SJSA1 (cell line): ENCODE data around the gene PTX3. TPM values are rescaled to one million over a fixed set of nuclear protein-coding genes. Genes with fewer than 3 reads are reported as not detected.
A peak's percentile ranks its signal among the peaks of the same experiment; 100 is the strongest.

Experiments used
- DNase-seq, 2 experiments: peaks; one replicate each; pipeline ENCODE4 v3.0.0-alpha.2; 2015 to 2020; ENCODE audit warnings: low spot score in 2 of 2, low read depth in 1 of 2
- H3K27ac ChIP-seq: fragments of 250-450 bp; sonication (Bioruptor Pico); 2 replicates; pipeline ENCODE4 v1.5.1; 2020; ENCODE audit warnings: mild to moderate bottlenecking, moderate library complexity
- H3K27me3 ChIP-seq: fragments of 250-450 bp; sonication (Bioruptor Pico); replicated peaks from 2 replicates; pipeline ENCODE4 v1.5.1; 2020; ENCODE audit warnings: mild to moderate bottlenecking, moderate library complexity
- H3K36me3 ChIP-seq: fragments of 250-450 bp; sonication (Bioruptor Pico); 2 replicates; pipeline ENCODE4 v1.5.1; 2020; ENCODE audit warnings: mild to moderate bottlenecking
- H3K4me1 ChIP-seq: fragments of 250-450 bp; sonication (Bioruptor Pico); replicated peaks from 2 replicates; pipeline ENCODE4 v1.6.1; 2021; ENCODE audit warnings: mild to moderate bottlenecking
- H3K4me3 ChIP-seq: fragments of 250-450 bp; sonication (Bioruptor Pico); 2 replicates; pipeline ENCODE4 v1.5.1; 2020; ENCODE audit warnings: mild to moderate bottlenecking
- H3K9me3 ChIP-seq: fragments of 250-450 bp; sonication (Bioruptor Pico); replicated peaks from 2 replicates; pipeline ENCODE4 v1.5.1; 2020; ENCODE audit warnings: mild to moderate bottlenecking
- total RNA-seq: library from RNA; depleted of rRNA; stranded (reverse); fragments of >200 nt; shearing (Covaris generic); gene quantifications from 2 replicates; pipeline ENCODE4 v1.2.3, GENCODE V29; 2014

The PTX3 gene
- total RNA-seq, 1 experiment from 2014 or later = 10.5 TPM

DNA sequence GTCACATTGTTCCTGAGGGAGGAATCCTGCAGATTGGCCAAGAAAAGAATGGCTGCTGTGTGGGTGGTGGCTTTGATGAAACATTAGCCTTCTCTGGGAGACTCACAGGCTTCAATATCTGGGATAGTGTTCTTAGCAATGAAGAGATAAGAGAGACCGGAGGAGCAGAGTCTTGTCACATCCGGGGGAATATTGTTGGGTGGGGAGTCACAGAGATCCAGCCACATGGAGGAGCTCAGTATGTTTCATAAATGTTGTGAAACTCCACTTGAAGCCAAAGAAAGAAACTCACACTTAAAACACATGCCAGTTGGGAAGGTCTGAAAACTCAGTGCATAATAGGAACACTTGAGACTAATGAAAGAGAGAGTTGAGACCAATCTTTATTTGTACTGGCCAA, 6.1 kb downstream of the PTX3 start:
- H3K4me3 ChIP-seq = no peak overlapping the region

DNA sequence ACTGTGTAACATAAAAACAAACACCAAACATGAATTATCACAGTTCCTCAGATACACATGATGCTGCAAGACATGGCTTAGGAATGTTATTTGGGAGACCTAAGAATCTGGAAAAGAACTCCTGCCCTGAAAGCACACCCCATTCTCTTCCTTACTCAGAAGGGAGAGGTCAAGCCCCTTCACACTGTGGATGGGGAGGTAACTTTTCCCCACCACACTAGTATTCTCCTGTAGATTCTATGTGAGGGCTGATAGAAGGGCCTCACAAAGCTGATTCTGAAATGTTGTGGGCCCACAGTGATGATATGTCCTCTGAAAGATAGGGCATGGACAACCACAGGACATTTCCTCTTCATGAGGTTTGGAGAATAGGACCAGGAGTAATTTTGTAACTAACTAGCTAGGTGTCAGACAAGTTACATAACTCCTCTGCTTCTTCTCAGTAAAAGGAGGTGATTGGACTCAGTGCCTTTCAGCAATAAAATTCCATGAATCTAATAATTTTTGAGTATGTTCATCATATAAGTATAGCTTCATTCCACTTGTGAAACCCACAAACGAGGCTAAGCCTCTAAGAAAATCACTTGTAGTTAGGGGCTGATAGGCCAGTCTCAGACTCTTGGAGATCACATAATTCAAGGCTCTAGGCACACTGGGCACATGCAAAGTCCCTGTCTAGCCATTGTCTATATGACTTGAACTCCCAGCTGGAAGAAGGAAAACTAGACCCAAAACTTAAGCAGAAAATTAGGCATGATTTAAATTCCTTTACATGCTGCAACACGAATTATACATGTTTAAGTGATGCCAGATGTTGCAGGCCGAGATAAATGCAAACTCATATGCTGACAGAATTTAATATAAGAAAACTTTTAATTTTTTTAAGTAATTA, 7.5 kb downstream of the PTX3 start:
- no peak for DNase-seq
- Histone ChIP-seq H3K4me1 (no peaks in the 10 kb centered on the region), H3K36me3 (peaks cover 4% of the 10 kb centered on the region), H3K27ac (no peak overlapping the region), H3K27me3 (no peaks in the 10 kb centered on the region), H3K9me3 (no peaks in the 10 kb centered on the region), H3K4me3 (no peak overlapping the region)

More for the DNA sequence above, 6.1 kb downstream of the PTX3 start:
- Histone ChIP-seq H3K9me3 (no peaks in the 10 kb centered on the region), H3K36me3 (peaks cover 10% of the 10 kb centered on the region), H3K27me3 (no peaks in the 10 kb centered on the region), H3K27ac (no peak overlapping the region), H3K4me1 (peaks cover 11% of the 10 kb centered on the region)
- no peak for DNase-seq

DNA sequence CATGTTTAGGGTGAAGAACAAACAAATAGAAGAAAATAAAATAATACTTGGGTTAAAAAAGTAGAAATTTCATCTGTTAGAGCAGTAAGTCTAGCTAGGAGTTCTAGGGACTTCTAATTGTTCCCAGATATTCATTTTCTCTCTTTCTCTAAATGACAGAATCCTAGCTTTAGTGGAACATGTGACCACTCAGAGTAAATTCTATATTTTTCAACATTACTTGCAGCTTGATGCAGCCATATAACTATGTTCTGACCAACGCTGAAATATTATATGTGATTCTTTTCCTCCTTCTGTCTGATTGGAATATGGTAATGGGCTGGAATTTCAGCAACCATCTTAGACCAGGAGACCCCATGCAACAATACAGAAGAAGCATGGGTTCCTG, 8.1 kb downstream of the PTX3 start:
- Histone ChIP-seq H3K4me3 (no peak overlapping the region), H3K4me1 (no peaks in the 10 kb centered on the region), H3K9me3 (no peaks in the 10 kb centered on the region), H3K27ac (no peak overlapping the region), H3K36me3 (peaks cover 4% of the 10 kb centered on the region), H3K27me3 (no peaks in the 10 kb centered on the region)
- no peak for DNase-seq

DNA sequence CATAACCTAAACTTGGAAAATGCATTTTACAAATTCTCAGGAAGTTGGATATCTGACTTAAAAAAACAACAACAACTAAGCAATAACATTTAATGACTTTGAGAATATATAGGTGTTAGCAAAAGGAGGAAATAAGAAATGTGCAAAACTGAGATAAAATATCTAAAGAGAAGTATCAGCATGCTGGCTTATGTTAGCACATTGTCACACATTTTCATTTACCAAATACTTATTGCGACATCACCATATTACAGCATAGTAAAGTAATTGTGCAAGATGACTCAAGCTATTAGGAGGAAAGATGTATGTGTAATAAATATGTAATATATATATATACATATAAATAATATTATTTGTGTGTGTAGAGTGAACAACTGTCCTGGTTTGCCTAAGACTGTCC, 9.2 kb downstream of the PTX3 start:
- no peaks in the 10 kb centered on the region for H3K4me1 ChIP-seq
- no peaks in the 10 kb centered on the region for H3K27me3 ChIP-seq
- H3K4me3 ChIP-seq = no peak overlapping the region
- no peak for DNase-seq
- peaks cover 4% of the 10 kb centered on the region for H3K36me3 ChIP-seq
- H3K27ac ChIP-seq = no peak overlapping the region
- H3K9me3 ChIP-seq = no peaks in the 10 kb centered on the region

DNA sequence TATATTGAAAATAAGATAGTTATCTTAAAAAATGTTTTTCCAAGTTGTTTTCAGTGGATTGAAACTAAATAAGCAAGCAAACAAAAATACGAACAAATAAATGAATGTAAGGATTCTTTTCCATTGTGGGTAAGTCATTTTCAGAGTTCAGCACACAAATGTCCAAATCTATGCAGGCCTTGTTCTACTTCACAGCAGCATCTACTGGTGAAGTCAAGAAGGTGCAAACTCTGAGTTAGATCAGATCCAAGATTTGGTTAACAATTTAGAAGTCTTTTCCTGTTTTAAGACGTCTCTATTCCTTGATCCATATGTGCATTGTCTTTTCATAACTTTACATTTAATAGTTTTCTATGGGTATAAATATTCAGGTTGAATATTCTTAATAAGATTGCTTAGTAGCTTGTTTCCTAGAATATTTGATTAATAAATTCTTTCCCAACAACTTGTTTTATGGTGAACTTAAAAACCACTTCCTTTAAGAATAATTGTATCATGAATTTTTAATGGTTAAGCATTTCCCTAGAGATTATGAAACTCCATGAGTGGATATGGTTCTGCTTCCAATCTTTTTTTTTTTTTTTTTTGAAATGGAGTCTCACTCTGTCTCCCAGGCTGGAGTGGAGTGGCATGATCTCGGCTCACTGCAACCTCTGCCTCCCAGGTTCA, 10.5 kb downstream of the PTX3 start:
- Histone ChIP-seq H3K4me3 (no peak overlapping the region), H3K9me3 (no peaks in the 10 kb centered on the region), H3K4me1 (no peaks in the 10 kb centered on the region), H3K36me3 (peaks cover 4% of the 10 kb centered on the region; the same call in 1 of the 2 replicates), H3K27ac (no peak overlapping the region), H3K27me3 (no peaks in the 10 kb centered on the region)
- no peak for DNase-seq

DNA sequence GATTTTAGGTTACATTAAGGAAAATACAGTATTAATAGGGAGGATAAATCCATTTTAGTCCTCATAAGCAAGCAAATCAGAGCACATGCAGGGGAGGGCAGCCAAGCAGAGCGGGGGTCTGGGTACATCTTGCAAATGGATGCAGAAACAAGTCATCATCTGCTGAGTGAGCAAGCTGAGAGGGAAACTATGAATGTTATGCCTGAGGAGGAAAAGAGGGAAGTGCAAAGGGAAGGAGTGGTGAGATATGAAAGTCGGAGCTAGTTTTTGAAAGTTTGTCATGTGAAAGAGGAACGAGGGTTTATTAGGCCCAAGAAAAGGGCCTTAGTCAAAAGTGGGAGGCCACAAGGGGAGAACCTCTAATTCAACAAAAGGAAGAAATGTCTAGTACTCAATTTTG, 15.4 kb downstream of the PTX3 start:
- H3K27me3 ChIP-seq = no peaks in the 10 kb centered on the region
- H3K9me3 ChIP-seq = no peaks in the 10 kb centered on the region
- H3K36me3 ChIP-seq = no peaks in the 10 kb centered on the region
- H3K4me3 ChIP-seq = no peak overlapping the region
- no peaks in the 10 kb centered on the region for H3K4me1 ChIP-seq
- H3K27ac ChIP-seq = no peak overlapping the region
- no peak for DNase-seq

DNA sequence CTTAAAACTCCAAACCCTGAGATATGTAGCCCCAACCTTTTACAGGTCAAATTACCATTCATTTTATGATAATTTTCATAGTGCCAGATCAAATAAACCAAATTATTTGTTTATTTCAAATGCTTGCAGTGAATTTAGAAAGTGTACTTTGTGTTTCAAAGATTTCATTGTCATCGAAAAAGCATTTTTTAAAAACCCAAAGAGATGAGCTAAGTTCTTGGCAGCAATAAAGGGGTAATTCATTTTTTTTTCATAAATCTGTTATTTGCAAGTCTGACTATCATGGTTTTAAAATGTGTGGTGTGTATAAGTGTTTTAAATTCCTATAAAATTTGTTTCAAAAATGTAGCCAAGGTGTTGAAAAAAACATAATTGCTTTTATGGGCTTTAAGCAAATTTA, 17.2 kb downstream of the PTX3 start:
- no peak overlapping the region for H3K4me3 ChIP-seq
- no peak for DNase-seq
- H3K9me3 ChIP-seq = no peaks in the 10 kb centered on the region
- H3K27ac ChIP-seq = no peak overlapping the region
- peaks cover 5% of the 10 kb centered on the region; the same call in 1 of the 2 replicates for H3K36me3 ChIP-seq
- H3K27me3 ChIP-seq = no peaks in the 10 kb centered on the region
- no peaks in the 10 kb centered on the region for H3K4me1 ChIP-seq

DNA sequence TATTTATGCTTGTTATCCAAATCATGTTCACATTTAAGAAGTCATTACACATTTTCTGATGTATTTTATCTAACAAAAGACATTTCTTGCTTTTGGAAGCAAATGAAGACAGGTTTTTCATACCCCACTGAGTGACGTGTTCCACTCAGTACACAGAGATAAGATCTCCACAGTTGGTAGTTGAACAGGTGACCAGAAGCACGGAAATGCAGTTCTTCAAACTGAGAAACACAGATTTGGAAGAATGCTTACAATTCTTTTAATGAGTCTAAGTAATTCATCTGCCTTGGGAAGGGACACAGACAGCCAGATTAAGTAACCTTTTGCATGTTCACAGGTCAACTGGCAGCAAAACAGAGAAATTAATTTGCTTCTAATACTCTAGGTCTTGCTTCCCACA, 23.1 kb downstream of the PTX3 start:
- Histone ChIP-seq H3K4me1 (peaks cover 22% of the 10 kb centered on the region), H3K9me3 (no peaks in the 10 kb centered on the region), H3K27ac (peak overlapping the region; percentile 25; the same call in 1 of the 2 replicates), H3K4me3 (no peak overlapping the region), H3K27me3 (no peaks in the 10 kb centered on the region), H3K36me3 (peaks cover 5% of the 10 kb centered on the region; the same call in 1 of the 2 replicates)
- DNase-seq = no peak

DNA sequence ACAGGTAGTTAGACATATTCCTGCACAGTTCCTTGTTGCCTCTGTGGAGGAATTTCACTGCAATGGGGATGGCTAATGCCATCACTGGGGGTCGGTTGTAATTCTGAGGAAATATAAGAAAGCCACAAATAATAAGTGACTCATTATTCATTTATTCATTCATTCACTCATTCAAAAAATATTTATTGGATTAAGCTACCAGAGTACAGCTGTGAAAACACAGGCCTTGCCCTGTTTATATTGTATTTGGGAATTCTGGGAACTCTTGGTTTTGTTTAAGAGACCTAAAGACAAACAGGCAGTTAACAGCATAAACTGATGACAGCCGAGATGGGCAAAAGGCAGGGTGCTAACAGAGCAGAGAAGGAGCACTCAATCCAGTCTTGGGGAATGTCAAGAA, 23.6 kb downstream of the PTX3 start:
- Histone ChIP-seq H3K27ac (peak overlapping the region; percentile 25), H3K4me3 (no peak overlapping the region), H3K4me1 (peaks cover 22% of the 10 kb centered on the region), H3K27me3 (no peaks in the 10 kb centered on the region), H3K9me3 (no peaks in the 10 kb centered on the region), H3K36me3 (peaks cover 5% of the 10 kb centered on the region; the same call in 1 of the 2 replicates)
- peak; percentile 53 to 83 for DNase-seq

DNA sequence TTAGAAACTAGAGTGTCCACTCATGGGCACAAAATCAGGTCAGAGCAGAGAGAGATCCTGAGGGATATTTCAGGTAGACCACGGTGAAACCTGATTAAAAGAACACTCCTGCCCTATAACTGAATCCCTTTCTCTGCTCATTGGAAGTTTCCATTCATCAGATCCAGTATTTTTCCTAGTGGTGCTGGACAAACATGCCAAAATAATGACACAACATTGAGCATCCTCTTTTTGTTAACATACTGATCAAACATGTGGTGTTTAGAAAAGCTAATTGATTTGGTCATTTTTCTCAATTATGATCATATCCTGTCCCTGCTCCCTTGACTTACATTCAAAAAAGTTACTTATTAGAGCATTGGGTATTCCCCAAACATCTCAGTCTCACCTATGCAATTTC, 27.2 kb downstream of the PTX3 start:
- no peak overlapping the region for H3K27ac ChIP-seq
- H3K4me1 ChIP-seq = peaks cover 40% of the 10 kb centered on the region
- no peaks in the 10 kb centered on the region for H3K36me3 ChIP-seq
- no peak for DNase-seq
- H3K9me3 ChIP-seq = no peaks in the 10 kb centered on the region
- no peak overlapping the region for H3K4me3 ChIP-seq
- no peaks in the 10 kb centered on the region for H3K27me3 ChIP-seq

DNA sequence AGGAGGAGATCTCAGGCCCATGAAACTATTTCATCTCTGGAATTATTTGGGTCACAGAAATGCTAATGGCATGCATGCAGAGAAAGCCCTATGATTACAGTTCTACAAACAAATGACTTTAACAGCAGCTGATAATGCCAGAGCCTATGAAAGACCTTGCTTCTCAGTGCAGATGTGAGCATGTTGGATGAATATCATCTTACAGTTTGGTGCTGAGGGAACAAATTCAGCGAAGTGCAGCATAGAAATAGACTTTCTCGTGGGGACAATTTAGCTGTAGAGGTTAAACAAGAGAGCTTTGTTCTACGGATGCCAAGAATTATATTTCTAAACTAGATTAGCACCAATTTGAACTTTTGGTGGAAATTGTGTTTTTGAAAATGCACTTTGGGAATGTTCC, 27.7 kb downstream of the PTX3 start:
- Histone ChIP-seq H3K4me3 (no peak overlapping the region), H3K27me3 (no peaks in the 10 kb centered on the region), H3K36me3 (no peaks in the 10 kb centered on the region), H3K9me3 (no peaks in the 10 kb centered on the region), H3K4me1 (peaks cover 40% of the 10 kb centered on the region), H3K27ac (no peak overlapping the region)
- DNase-seq = no peak

DNA sequence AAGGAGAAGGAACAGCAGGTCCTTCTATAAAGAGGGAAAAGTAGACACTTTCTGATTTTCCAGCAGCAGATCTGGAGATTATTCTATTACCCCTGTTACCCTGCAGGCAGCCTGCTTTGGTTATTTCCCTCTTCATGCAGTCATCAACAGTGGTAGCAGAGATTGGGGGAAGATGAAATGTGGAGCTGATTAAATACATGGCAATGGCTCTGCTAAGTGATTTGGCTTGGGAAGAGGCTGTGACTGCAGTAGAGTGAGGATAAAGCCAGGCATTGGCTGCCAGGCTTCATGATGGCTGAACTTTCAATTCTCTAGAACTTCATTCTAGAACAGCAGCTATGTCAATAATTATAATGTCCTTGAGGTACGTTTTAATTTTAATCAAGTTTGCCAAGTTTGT, 29.1 kb downstream of the PTX3 start:
- H3K9me3 ChIP-seq = no peaks in the 10 kb centered on the region
- peaks cover 28% of the 10 kb centered on the region for H3K4me1 ChIP-seq
- no peaks in the 10 kb centered on the region for H3K27me3 ChIP-seq
- no peaks in the 10 kb centered on the region for H3K36me3 ChIP-seq
- no peak for DNase-seq
- H3K4me3 ChIP-seq = no peak overlapping the region
- no peak overlapping the region for H3K27ac ChIP-seq

DNA sequence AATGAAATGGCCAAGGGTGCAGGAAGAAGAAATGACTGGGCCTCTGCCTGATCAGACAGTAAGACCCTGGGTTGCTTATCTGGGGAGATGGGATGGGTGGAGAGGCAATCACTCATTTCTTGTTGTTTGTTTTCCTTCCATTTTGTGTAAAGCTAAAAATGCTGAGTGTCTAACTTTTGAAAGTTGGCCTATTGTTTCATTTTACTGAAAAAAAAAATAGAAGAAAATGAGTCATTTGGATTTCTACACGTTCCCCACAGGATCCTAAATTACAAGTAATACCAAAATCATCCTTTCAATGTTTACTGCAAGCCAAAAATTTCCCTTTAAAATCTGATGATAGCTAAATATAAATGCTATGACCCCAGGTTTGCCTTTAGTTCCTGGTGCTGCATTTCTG, 30.6 kb downstream of the PTX3 start:
- Histone ChIP-seq H3K27me3 (no peaks in the 10 kb centered on the region), H3K4me1 (peaks cover 26% of the 10 kb centered on the region), H3K27ac (peak overlapping the region; percentile 22), H3K9me3 (no peaks in the 10 kb centered on the region), H3K4me3 (no peak overlapping the region), H3K36me3 (no peaks in the 10 kb centered on the region)
- peak in 1 of 2 experiments; percentile 62 for DNase-seq

DNA sequence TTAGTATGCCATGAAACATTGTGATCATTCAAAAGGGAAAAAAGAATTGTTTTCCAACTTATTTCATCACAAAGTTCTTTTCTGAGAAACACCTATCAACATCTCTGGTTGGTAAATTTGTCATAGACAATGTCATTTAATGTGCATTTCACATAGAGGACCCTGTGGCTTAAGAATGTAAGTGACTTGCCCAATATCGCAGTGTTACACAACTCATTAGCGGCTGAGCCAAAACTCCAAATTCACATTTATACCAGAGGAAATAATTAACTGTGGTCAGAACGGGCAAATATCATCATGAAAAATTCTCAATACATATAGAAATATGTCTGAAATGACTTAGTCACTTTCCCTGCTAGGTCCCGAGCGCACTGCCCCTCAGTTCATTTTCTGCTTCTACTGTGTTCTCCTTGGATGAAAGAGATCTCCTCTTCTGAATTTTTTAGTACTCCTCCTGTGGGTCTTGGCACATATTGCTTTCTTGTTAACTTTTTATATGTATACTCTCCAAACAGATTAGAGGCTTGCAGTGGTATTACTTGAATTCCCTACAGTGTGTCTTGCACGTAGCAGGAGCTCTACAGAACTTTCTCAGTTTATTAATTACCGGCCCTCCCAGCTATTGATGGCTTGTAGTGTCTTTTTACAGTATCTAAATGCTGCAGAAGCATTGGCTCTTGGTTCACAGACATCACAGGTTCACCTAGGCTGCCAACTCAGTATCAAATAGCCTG, 33.1 kb downstream of the PTX3 start:
- H3K4me3 ChIP-seq = no peak overlapping the region

More for the DNA sequence above, 33.1 kb downstream of the PTX3 start:
- Histone ChIP-seq H3K4me1 (peaks cover 17% of the 10 kb centered on the region), H3K27me3 (no peaks in the 10 kb centered on the region), H3K27ac (no peak overlapping the region), H3K9me3 (no peaks in the 10 kb centered on the region), H3K36me3 (no peaks in the 10 kb centered on the region)
- no peak for DNase-seq
